ENCODE measurements around the gene PRSS36.
A peak's percentile ranks its signal among the peaks of the same experiment; 100 is the strongest.
"Not testable (repeated sequence)": the region's sequence is repeated elsewhere in the genome, so short reads cannot be mapped to it uniquely, and the experiment has no call there.

PRSS36 gene

DNA sequence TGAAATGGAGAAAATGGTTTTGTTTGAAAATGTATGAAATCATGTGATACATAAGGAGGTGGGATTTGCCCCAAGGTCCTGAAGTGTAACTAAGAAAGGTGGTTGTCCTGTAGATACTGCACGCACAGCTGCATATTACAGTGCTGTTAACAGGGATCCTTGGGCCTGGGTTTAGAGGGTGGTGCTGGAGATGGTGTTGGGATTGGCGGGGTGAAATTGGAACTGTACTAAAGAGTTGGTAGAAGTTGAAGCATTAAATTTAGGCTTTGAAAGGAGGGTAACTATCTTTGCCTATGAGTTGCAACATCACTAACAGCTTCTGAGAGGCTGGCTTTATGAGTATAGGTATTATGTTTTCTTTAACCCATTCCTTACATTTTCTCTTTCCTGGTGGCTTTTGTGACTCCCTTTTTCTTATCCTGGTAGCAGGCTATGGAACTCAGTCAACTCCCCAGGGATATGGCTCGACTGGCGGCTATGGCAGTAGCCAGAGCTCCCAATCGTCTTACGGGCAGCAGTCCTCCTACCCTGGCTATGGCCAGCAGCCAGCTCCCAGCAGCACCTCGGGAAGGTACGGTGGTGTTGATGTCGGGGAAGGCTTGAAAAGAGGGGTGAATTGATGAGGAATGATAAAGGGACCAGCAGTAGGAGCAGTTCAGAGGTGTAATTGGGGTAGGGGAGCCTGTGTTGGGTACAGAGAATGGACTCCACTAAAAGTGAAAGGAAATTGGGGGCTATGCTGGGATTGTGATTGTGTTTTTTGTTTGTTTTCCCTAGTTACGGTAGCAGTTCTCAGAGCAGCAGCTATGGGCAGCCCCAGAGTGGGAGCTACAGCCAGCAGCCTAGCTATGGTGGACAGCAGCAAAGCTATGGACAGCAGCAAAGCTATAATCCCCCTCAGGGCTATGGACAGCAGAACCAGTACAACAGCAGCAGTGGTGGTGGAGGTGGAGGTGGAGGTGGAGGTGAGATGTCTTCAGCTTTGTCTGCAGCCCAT is 33.9 kb upstream of the PRSS36 start:
- no peak for DNase-seq

DNA sequence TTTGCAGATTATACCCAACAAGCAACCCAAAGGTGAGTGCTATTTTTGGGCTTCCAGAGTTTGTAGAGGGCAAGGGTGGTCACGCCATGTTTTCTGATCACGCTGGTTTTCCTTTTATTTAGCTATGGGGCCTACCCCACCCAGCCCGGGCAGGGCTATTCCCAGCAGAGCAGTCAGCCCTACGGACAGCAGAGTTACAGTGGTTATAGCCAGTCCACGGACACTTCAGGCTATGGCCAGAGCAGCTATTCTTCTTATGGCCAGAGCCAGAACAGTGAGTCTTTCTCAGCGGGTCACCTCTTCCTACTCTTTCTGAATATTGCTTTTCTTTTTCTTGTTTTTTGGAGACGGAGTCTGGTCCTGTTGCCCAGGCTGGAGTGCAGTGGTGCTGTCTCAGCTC is 32.5 kb upstream of the PRSS36 start:
- DNase-seq: no peak

DNA sequence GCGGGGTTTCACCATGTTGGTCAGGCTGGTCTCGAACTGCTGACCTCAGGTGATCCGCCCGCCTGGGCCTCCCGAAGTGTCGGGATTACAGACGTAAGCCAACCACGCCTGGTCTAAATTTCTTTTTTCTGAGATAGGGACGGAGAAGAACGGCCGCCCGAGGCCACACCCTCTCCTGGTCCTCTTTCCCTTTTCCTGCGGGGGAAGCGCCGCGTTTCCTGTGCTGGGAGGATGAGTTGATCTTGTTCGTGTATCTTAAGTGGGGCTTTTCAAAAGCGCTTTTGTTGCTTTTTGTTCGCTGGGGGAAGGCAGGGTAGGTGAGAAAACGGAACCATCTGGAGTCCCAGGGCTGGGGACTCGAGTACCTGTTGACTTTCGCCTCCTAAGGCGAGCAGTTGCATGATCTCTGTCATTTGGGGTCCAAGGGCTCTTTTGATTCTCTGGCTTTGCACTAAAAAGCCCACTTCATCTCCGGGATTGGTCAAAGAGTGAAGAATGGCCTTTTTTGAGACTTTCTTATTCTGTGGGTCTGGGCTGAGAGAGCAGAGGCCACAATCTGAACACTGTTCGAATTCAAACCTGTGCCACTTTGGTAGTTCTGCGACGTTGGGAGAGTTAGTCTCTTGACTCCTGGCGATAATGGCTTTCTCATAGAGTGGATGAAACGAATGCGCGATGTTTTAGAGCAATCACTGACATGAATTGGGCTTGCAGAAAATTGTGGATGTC is 31.4 kb upstream of the PRSS36 start:
- DNase-seq: no peak

DNA sequence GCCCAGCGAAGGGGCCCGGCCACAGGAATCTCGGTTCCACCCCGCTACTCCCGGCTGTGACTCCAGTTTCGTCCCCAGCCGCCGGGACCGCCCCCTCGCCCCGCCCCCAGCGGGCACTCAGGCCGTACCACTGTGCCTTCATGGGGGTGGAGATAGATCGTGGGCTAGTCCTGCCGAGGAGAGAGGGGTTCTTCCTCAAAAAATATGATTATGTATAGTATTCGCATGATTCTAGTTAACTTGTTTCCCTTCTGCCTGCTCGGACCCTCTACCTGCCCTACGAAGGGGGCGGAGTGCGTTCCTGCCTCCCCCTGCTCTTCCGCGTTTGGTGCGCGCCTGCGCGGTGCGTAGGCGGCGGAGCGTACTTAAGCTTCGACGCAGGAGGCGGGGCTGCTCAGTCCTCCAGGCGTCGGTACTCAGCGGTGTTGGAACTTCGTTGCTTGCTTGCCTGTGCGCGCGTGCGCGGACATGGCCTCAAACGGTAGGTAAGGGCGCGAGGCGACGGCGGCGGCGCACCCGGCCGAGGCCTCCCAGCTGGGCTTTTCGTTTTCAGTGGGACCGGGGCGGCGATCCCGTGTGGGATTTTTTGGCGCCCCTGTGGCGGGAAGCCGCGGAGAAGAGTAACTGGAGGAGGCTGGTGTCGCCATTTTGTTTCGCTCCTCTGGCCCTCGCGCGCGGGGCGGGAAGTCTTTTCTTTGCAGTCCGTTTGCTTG is 30.0 kb upstream of the PRSS36 start, which contains the start of gene FUS:
FUS (plus strand) TSS at position 393 of the 713 bp plus-strand sequence; CDS start at position 469, 76 bp downstream.
- peak; percentile 89 for DNase-seq

DNA sequence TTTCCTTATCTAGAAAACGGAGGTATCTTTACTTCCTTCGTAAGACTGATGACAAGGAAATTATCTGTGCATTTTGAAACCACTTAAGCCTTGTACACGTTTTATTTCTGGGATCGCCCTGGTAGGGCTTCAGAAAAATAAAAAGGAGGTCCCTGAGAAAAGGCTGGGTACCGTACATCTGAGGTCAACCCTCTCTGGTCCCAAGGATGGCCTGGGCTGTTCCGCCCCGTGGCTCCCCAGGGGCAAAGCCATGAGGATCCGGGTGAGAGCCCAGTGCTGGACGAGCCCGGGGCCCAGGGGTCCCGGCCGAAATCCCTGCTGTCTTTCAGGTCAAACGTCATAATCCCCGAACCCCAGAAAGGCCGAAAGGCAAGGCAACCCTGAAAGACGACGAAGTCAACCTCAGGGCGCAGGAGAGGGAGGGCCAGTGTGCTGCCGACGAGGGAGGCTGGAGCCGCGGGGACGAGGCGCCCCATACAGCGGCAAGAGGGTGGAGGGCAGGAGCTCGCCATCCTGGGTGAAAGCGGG is 29.4 kb upstream of the PRSS36 start:
- DNase-seq: no peak

DNA sequence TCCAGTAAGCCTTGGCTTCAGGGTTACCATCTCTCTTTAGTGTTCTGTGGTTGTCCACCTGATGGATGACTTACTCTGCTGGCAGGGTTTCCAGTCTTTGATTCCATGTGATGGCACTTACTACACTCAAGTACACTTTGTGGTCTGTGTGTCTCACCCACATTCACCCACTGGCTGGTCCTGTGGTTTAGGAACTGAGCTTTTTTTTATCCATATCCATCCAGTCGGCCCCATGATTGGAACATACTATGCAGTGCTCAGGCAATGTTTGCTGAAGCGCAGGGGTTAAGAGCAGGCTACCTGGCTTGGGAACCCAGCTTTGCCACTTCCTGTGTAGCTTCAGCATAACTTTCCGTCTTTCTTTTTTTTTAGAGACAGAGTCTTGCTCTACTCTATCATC is 27.3 kb upstream of the PRSS36 start:
- DNase-seq: no peak

DNA sequence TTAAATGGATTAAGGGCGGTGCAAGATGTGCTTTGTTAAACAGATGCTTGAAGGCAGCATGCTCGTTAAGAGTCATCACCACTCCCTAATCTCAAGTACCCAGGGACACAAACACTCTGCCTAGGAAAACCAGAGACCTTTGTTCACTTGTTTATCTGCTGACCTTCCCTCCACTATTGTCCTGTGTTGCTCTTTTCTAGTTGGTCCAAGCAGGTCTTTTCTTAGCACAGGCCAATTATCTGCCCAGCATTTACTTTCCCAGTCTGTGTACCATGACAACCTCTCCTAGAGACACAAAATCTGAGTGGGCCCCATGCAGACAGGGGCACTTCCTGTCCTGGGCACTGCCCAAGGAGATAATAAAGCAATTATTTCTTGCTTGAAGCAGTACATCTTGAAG is 20.2 kb upstream of the PRSS36 start:
- DNase-seq: not testable (repeated sequence)

DNA sequence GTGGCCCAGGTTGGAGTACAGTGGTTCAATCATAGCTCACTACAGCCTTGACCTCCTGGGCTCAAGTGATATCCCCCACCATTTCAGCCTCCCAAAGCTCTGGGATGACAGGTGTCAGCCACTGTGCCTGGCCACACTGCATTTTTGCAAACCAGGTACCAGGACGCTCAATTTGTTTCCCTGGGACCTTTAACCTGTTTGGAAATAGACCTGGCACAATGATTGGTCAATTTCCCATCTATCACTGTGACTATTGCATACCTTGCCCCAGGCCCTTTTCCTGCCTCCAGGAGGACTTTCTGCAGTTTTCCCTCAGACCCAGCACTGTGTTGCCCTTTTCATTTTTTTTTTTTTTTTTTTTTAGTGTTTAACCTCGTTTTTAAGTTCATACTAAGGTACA is 19.0 kb upstream of the PRSS36 start:
- DNase-seq: no peak

DNA sequence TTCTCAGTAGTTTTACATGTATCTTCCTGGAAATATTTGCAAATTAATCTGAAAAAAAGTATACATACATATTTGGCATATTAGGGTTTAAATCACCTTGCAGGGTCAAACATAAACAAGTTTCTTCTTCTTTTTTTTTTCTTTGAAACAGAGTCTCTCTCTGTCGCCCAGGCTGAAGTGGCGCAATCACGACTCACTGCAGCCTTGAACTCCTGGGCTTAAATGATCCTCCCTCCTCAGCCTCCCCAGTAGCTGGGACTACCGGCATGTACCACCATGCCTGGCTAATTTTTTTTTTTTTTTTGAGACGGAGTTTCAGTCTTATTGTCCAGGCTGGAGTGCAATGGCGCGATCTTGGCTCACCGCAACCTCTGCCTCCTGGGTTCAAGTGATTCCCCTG is 17.4 kb upstream of the PRSS36 start:
- DNase-seq: no peak

DNA sequence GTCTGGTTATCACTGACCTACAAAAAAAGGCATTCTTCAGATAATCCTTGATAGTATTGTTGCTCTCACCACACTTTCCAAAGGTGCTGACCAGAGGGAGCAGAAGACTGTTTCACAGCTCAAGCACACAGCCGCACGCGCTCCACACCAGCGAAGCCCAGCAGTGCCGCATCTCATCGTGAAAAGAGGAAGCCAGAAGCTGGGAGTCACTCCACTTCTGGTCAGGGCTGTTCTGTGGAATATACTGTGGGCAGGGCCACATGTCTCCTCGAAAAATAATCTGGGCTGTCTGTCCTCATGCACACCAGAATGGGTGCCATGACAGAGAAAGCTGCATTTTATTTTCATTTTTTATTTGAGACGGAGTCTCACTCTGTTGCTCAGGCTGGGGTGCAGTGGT is 7.3 kb upstream of the PRSS36 start:
- no peak for DNase-seq

DNA sequence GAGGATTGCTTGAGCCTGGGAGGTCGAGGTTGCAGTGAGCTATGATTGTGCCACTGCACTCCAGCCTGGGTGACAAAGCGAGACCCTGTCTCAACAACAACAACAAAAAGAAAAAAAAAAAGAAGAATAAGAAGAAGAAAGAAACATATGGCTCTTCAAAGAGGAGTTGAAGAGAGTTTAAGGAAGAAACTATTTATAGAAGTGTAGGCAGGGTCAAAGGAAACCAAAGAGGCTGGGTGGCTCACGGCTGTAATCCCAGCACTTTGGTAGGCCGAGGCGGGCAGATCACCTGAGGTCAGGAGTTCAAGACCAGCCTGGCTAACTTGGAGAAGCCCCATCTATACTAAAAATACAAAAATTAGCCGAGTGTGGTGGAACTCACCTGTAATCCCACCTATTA is 1.1 kb upstream of the PRSS36 start:
- not testable (repeated sequence) for DNase-seq

DNA sequence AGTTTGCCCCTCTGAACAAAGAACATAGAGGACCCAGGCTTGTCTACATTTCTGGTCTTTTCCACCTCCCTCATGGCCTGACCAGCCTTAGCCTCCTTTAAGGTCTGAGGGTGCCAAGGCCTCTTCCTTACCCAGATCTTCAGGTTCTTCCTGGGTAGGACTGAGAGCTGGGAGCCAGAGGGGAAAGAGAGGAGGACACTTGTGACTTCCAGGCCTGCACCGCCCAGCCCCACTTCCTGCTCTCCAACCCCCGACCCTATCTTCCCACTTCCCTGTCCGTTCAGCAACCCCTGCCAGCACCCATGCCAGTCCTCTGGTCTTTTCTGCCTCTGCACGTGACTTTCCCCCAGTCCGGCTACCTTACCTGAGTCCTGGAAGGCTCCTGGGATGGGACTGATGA is 534 bp downstream of the PRSS36 start:
- DNase-seq: no peak

DNA sequence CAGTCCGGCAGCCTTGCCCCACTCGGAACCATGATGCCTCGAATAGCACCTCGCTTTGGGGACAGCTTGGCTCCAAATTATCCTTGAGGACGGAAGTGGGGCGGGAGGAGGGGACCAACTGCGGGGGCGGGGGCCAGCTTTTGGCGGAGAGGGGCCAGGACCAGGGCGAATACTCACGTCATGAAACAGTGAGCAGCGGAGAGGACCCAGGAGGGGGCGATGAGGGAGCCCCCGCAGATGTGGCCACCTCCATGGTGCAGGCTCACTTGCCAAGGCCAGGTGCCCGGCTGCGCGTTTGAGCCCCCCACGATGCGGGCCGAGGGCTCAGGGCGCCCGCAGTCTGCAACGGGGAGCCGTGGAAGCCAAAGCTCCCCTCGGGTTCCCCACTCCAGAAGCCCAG is 970 bp downstream of the PRSS36 start:
- no peak for DNase-seq

DNA sequence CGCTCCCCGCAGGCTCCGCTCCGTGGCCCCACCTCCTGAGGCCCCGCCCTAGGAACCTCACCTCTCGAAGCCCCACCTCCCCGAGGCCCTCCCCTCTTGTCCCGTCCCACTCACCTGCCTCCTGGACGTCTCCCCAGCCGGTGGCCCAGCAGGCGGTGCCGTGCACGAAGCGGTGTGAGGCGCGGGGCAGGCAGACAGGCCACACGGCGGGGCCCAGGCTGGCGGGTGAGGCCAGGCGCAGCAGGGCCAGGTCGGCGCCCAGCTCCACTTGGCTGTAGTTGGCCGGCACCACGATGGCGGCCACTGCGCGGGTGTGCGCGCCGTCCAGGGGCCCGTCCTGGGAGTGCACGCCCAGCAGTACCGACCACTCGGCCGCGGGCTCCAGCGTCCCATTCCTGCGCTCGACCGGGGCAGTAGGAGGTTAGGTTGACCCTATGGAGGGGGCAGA is 1.6 kb downstream of the PRSS36 start:
- no peak for DNase-seq

DNA sequence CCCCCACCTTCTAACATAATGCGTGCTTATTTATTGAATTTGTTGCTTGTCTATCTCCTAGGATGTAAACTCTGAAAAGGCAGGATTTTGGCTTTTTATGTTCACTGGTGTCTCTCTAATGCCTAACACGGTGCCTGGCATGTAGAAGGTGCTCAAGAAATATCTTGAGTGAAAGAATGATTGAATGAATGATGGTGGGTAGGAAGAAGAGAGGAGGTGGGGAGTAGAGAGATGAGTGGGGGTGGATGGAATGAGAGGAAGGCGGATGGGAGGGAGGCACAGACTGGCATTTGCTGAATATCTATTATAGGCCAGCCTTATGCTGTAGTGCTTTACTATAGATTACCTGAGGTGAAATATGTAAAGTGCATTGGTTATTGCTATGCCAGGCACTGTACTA is 2.3 kb downstream of the PRSS36 start:
- no peak for DNase-seq

DNA sequence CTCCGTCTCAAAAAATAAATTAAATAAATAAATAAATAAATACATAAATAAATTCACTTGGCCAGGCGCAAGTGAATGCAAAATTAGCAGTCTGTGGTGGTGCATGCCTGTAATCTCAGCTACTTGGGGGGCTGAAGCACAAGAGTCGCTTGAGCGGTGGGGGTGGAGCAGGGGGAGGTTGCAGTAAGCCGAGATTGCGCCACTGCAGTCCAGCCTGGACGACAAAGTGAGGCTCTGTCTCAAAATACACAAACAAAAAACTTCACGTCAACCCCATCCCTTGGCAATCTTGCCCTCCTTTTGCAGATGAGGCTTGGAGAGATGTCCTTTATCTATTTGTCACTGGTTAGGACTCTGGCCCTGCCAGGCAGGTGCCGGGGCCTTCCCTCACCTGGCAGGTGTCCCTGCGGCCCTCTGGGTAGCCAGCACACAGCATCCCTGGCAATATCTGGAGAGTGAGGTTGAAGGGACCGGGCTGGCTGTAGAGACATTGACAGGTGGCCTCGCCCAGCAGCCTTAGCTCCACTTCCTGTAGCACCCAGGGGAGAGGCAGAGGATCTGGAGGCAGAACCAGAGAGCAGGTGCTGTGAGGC is 4.4 kb downstream of the PRSS36 start:
- no peak for DNase-seq

DNA sequence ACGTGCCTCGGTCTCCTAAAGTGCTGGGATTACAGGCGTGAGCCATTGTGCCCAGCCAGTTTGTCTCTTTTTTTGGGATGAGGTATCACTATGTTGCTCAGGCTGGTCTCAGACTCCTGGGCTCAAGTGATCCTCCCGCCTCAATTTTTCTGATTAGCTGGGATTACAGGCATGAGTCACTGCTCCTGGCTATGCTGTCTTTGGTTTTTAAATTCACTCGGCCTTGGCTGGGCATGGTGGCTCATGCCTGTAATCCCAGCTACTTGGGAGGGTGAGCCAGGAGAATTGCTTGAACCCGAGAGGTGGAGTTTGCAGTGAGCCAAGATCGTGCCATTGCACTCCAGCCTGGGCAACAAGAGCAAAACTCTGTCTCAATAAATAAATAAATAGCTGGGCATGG is 5.4 kb downstream of the PRSS36 start:
- DNase-seq: not testable (repeated sequence)

DNA sequence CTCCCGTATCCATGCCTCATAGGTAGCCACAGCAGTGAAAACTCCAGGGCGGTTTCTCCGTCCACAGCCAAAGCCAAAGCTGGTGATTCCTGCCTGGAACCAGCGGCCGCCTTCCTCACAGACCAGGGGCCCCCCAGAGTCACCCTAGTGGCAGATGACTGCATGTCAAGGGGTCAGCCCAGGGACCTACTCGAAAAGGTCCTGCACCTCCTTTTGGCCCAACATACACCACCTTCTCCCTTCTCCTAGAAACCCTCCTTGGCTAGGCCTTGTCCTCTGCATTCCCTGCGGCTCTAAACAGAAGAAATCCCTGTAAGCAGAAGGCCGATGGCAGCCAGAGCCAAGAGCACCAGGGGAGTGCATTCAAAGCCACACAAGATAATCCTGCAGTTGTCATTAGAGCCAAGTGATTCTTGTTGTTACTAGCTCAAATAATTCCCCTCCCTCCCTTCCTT is 6.1 kb downstream of the PRSS36 start:
- no peak for DNase-seq

DNA sequence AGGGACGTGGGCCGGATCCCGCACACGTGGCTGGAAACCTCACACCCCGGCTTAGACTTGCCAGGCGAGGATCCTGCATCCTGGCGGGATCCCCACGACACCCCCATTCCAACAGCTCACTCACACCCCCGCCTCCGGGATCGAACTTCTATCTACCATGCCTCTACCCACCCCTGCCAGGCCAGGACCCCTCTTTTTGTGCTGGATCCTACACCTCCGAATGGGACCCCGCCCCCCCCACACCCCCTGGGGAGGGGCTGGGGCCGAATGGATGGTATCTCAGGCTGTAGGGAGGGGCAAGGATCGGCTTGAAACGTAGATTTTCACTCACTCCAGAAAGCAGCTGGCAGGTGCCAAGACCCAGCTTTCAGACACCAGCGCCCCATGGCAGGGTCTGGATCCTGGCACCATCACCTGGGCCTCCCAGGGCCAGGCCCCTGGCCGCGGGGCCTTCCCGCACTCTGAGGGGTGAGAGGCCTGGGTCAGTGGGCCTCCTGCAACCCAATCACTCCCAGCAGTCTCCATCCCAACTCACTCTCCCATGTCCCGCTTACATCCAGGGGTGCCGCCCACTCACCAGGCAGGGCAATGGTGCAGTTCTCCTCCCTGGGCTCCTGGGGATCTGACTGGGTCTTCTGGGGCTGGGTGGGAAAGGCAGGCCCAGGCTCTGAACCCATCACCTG is 6.7 kb downstream of the PRSS36 start:
- DNase-seq: no peak

DNA sequence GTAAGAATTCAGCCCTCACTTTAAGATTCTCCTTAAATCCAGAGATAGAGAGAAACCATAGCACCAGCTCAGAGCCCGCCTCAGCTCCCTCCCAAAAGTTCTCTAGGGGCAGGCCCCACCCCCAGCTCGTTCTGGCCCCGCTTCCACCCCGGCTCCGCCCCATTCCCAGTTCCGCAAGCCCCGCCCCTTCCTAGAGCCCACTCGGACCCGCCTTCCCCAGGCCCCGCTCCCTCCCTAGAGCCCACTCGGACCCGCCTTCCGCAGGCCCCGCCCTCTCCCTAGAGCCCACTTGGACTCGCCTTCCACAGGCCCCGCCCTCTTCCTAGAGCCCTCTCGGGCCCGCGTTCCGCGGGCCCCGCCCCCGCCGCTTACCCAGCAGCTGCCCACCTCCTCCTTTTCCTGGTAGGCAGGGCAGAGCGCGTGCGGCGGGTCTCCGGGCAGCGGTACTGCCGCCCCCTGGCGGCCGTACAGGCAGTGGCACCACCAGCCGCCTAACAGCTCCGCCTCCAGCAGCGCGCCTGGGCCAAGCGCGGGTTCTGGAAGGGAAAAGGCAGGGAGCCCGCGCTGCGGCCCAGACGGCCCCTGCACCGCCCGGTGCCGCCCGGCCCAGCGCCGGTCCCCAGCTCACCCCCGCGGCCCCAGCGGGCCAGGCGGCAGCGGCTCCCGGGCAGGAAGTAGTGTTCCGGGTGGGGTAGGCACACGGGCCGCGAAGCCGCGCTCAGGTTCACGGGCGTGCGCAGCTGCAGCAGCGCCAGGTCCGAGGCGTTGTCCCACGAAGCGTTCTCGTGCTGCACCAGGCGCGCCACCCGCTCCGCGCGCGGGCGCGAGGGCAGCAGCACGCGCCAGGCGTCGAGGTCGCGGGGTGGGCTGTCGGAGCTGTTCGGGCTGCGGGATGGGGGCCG is 7.5 kb downstream of the PRSS36 start:
- DNase-seq: peak; percentile 98

All from stimulated activated CD4-positive, alpha-beta T cell treated with anti-CD3 and anti-CD28 coated beads, Interleukin-12 subunit alpha, Interleukin-12 subunit beta, amount 100 ng/mL, for 4 hours (primary cell).